Breast epithelium (tissue), 3 donors: ENCODE measurements around the gene OR2K2.

Source experiments
- CTCF ChIP-seq, 3 donors: fragments of 450-650 bp; IDR thresholded peaks; one replicate each; pipeline ENCODE4 v1.5.1; 2016 to 2017; ENCODE audit warnings: antibody characterized with exemption in 3 of 3, mild to moderate bottlenecking in 3 of 3, moderate library complexity in 3 of 3
- POLR2A ChIP-seq: fragments of 450-650 bp; IDR thresholded peaks from one replicate; pipeline ENCODE4 v1.6.1; 2016; ENCODE audit warnings: antibody characterized with exemption, mild to moderate bottlenecking, moderate library complexity

- TF ChIP-seq CTCF (IDR thresholded peaks at IDR 0.05), result no peak
- no peak for TF ChIP-seq POLR2A
These were observed 13.2 kb downstream of the OR2K2 start for GRCh38 chr9:111316796-111317195.
